GM19239 (cell line): ENCODE results near the gene IL17B.

ENCODE experiments used
- DNase-seq: peaks from one replicate; pipeline ENCODE4 v3.0.0; 2011; ENCODE audit warnings: low spot score; ENCODE audit not compliant: insufficient read length
- FAIRE-seq: peaks from 2 replicates; lab custom pipeline; 2011; peaks lifted over from hg19 to GRCh38; lab: Jason Lieb, UNC

The IL17B gene

GRCh38 chr5:149379177-149379761, at the start of gene IL17B:
Gene IL17B (minus strand): TSS chr5:149379292. CDS start chr5:149379225, 67 bp downstream.
- FAIRE-seq (no peak), DNase-seq (no peak)

- FAIRE-seq (no peak), DNase-seq (no peak)
These were observed 48.9 kb upstream of the IL17B start for GRCh38 chr5:149428032-149428431.

- DNase-seq (no peak), FAIRE-seq (no peak)
These were observed 48.3 kb upstream of the IL17B start for GRCh38 chr5:149427374-149427773.

- DNase-seq (no peak), FAIRE-seq (no peak)
These were observed 47.8 kb upstream of the IL17B start for GRCh38 chr5:149426931-149427330.

GRCh38 chr5:149425729-149426128, 46.6 kb upstream of the IL17B start:
- no peak for DNase-seq
- FAIRE-seq: no peak

- FAIRE-seq (no peak), DNase-seq (no peak)
These were observed 45.6 kb upstream of the IL17B start for GRCh38 chr5:149424371-149425315.

- FAIRE-seq: no peak
These were observed 44.7 kb upstream of the IL17B start for GRCh38 chr5:149423794-149424268.

GRCh38 chr5:149423049-149423793, 44.1 kb upstream of the IL17B start:
- DNase-seq (no peak), FAIRE-seq (no peak)

More at GRCh38 chr5:149423794-149424268, 44.7 kb upstream of the IL17B start:
- DNase-seq: no peak

- DNase-seq (no peak), FAIRE-seq (no peak)
These were observed 43.4 kb upstream of the IL17B start for GRCh38 chr5:149422366-149423048.

GRCh38 chr5:149421834-149422233, 42.7 kb upstream of the IL17B start:
- DNase-seq (no peak), FAIRE-seq (no peak)

- DNase-seq: no peak
- no peak for FAIRE-seq
These were observed 42.2 kb upstream of the IL17B start for GRCh38 chr5:149421372-149421685.

- FAIRE-seq (no peak), DNase-seq (no peak)
These were observed 41.7 kb upstream of the IL17B start for GRCh38 chr5:149420545-149421371.

- no peak for DNase-seq
- FAIRE-seq: no peak
These were observed 40.9 kb upstream of the IL17B start for GRCh38 chr5:149419859-149420544.

GRCh38 chr5:149419532-149419858, 40.4 kb upstream of the IL17B start:
- FAIRE-seq: no peak
- no peak for DNase-seq

- no peak for FAIRE-seq
- no peak for DNase-seq
These were observed 39.9 kb upstream of the IL17B start for GRCh38 chr5:149418910-149419531.

- no peak for DNase-seq
- FAIRE-seq: no peak
These were observed 38.7 kb upstream of the IL17B start for GRCh38 chr5:149417711-149418368.

- no peak for DNase-seq
- FAIRE-seq: no peak
These were observed 38.1 kb upstream of the IL17B start for GRCh38 chr5:149416987-149417710.
